ENCODE results near the gene NELFB. TPM values are rescaled to one million over a fixed set of nuclear protein-coding genes. Genes with fewer than 3 reads are reported as not detected.

Gene NELFB
- total and polyA plus RNA-seq, 9 of the 15 experiments (the other 6 are each of a cell fraction or from before 2014, with no cell fraction given), result 0.24 to 84.0 (median 29.7) TPM

- TF ChIP-seq ZBTB1 (CRISPR knock-in tag; IDR thresholded peaks at IDR 0.05; ENCODE audit: borderline replicate concordance, low read depth) (no peak), FOXP4 (CRISPR knock-in tag; IDR thresholded peaks at IDR 0.05; ENCODE audit: borderline replicate concordance) (no peak; the same call in 1 of the 2 replicates), NCOR1 (IDR thresholded peaks at IDR 0.05) (no peak), AFF1 (IDR thresholded peaks at IDR 0.05; ENCODE audit: low read depth in 1 of 2, partially characterized antibody in 2 of 2) (no peak), RBFOX2 (IDR thresholded peaks at IDR 0.05; ENCODE audit: low read depth, low read length) (peak; percentile 91), ZNF282 (CRISPR knock-in tag; IDR thresholded peaks at IDR 0.05) (no peak), CREB5 (CRISPR knock-in tag; IDR thresholded peaks at IDR 0.05) (no peak), PTTG1 (tag; IDR thresholded peaks at IDR 0.05; ENCODE audit: low read depth) (no peak), ZFP36 (IDR thresholded peaks at IDR 0.05; ENCODE audit: low read depth, low read length, partially characterized antibody) (no peak), ZNF707 (CRISPR knock-in tag; conservative IDR thresholded peaks at IDR 0.05) (no peak), ZNF253 (CRISPR knock-in tag; conservative IDR thresholded peaks at IDR 0.05) (no peak), MNT (conservative IDR thresholded peaks at IDR 0.05) (no peak), SIRT6 (IDR thresholded peaks at IDR 0.05; ENCODE audit: low read depth, low read length) (no peak), ZBTB33 (CRISPR knock-in tag; IDR thresholded peaks at IDR 0.05) (peak; percentile 72), ARID1B (IDR thresholded peaks at IDR 0.05) (no peak)
Measured at GRCh38 chr9:137301081-137301947, 46.2 kb downstream of the NELFB start (continued).
